ENCODE results near the gene TNK2. TPM values are rescaled to one million over a fixed set of nuclear protein-coding genes. Genes with fewer than 3 reads are reported as not detected.

Gene TNK2
- total and polyA plus RNA-seq, 2 donors (not counting 3 experiments of a cell fraction or from before 2014, with no cell fraction given), result 18.6 to 71.6 TPM

GRCh38 chr3:195835791-195836190 lies 72.6 kb downstream of the TNK2 start:
- H3K4me2 ChIP-seq (ENCODE audit: insufficient read depth, low read length), result no peak overlapping the region
- no peak overlapping the region for H3K27ac ChIP-seq (ENCODE audit: insufficient read depth, low read depth, low read length)
- DNase-seq (ENCODE audit: low read depth, low spot score), result no peak
- H3K9me3 ChIP-seq (replicated peaks; ENCODE audit: control insufficient read depth, insufficient read depth, low read length), result no peaks in the 10 kb centered on the region
- no peaks in the 10 kb centered on the region for H3K4me1 ChIP-seq (ENCODE audit: control insufficient read depth, extremely low read depth, insufficient read depth, low read length)
- H3K79me2 ChIP-seq (ENCODE audit: control insufficient read depth, insufficient read depth, low read length), result no peaks in the 10 kb centered on the region
- no peak for FAIRE-seq
- CTCF ChIA-PET, result interaction anchor here (1.8 kb wide), 1 partner anchor 15 kb away, joined by 11 read pairs; no protein-coding TSS in a partner anchor
- no peak overlapping the region for H3K9ac ChIP-seq (replicated peaks; ENCODE audit: extremely low read depth, insufficient read depth, low read length)
- BruUV-seq (replicated peaks), result no TSS peak
- intact Hi-C loops (cut with micrococcal nuclease) (no loop called here), dilution Hi-C loops (cut with MboI; ENCODE audit: extremely low pct_ligation_motif_present, low sequenced_read_pairs) (no loop called here)
- POLR2A ChIA-PET, result no interaction called here
- H2AFZ ChIP-seq (ENCODE audit: low read depth, low read length), result no peak overlapping the region
- no peaks in the 10 kb centered on the region for H3K36me3 ChIP-seq (ENCODE audit: control insufficient read depth in 2 of 2, extremely low read depth in 1 of 2, insufficient read depth in 2 of 2, low read length in 2 of 2)
- H3K4me3 ChIP-seq (replicated peaks in 1 of 3; ENCODE audit: insufficient read depth in 1 of 3, low read depth in 1 of 3, low read length in 3 of 3), result no peak overlapping the region
- peaks cover 2 to 11% of the 10 kb centered on the region in 2 experiments for H3K27me3 ChIP-seq (ENCODE audit: control insufficient read depth in 2 of 2, insufficient read depth in 2 of 2, low read length in 2 of 2)
- H4K20me1 ChIP-seq (replicated peaks; ENCODE audit: control insufficient read depth, extremely low read depth, insufficient read depth, low read length), result no peaks in the 10 kb centered on the region
- no peaks in the 10 kb centered on the region for H3K9me1 ChIP-seq (replicated peaks; ENCODE audit: control insufficient read depth, extremely low read depth, insufficient read depth, low read length)
- TF ChIP-seq MYC (IDR thresholded peaks at IDR 0.05; ENCODE audit: low read depth, low read length) (no peak), FOS (IDR thresholded peaks at IDR 0.05; ENCODE audit: borderline replicate concordance, insufficient read depth, low read length) (no peak), GATA2 (IDR thresholded peaks at IDR 0.05; ENCODE audit: insufficient read depth, insufficient read length, low read depth, low read length) (no peak), EZH2 (IDR thresholded peaks at IDR 0.05; ENCODE audit: borderline replicate concordance, low read depth, low read length, severe bottlenecking) (no peak), MAX (IDR thresholded peaks at IDR 0.05; ENCODE audit: insufficient read depth, insufficient read length) (no peak), JUN (IDR thresholded peaks at IDR 0.05; ENCODE audit: borderline replicate concordance, insufficient read depth, insufficient read length, low read depth) (no peak), POLR2A (IDR thresholded peaks at IDR 0.05; ENCODE audit: low read depth, low read length) (no peak), POLR2AphosphoS5 (IDR thresholded peaks at IDR 0.05; ENCODE audit: insufficient read depth, low read depth, low read length) (no peak)
- TF ChIP-seq, protein P1, sequence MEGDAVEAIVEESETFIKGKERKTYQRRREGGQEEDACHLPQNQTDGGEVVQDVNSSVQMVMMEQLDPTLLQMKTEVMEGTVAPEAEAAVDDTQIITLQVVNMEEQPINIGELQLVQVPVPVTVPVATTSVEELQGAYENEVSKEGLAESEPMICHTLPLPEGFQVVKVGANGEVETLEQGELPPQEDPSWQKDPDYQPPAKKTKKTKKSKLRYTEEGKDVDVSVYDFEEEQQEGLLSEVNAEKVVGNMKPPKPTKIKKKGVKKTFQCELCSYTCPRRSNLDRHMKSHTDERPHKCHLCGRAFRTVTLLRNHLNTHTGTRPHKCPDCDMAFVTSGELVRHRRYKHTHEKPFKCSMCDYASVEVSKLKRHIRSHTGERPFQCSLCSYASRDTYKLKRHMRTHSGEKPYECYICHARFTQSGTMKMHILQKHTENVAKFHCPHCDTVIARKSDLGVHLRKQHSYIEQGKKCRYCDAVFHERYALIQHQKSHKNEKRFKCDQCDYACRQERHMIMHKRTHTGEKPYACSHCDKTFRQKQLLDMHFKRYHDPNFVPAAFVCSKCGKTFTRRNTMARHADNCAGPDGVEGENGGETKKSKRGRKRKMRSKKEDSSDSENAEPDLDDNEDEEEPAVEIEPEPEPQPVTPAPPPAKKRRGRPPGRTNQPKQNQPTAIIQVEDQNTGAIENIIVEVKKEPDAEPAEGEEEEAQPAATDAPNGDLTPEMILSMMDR (IDR thresholded peaks at IDR 0.05; ENCODE audit: extremely low read depth in 1 of 2, insufficient read depth in 1 of 2, low read depth in 1 of 2, low read length in 2 of 2), result no peak

Data from endothelial cell of umbilical vein (primary cell).